HG03439 (cell line): ENCODE results near the gene ADCY3.
"Not testable (repeated sequence)": the region's sequence is repeated elsewhere in the genome, so short reads cannot be mapped to it uniquely, and the experiment has no call there.

Experiments used
- ATAC-seq: cut with Tn5 transposase; IDR thresholded peaks from one replicate; pipeline ENCODE4 v1.9.1; 2021; ENCODE audit warnings: mild to moderate bottlenecking, moderate library complexity; ENCODE audit not compliant: unreplicated experiment

ADCY3 gene

GRCh38 chr2:24853046-24853445 lies 67.0 kb downstream of the ADCY3 start:
- ATAC-seq: no peak

- no peak for ATAC-seq
Measured at GRCh38 chr2:24852431-24853020, 67.5 kb downstream of the ADCY3 start.

- no peak for ATAC-seq
Measured at GRCh38 chr2:24852026-24852425, 68.0 kb downstream of the ADCY3 start.

GRCh38 chr2:24850944-24851343 lies 69.1 kb downstream of the ADCY3 start:
- no peak for ATAC-seq

GRCh38 chr2:24845691-24846090 lies 74.3 kb downstream of the ADCY3 start:
- ATAC-seq: no peak

- no peak for ATAC-seq
Measured at GRCh38 chr2:24844023-24844685, 75.9 kb downstream of the ADCY3 start.

GRCh38 chr2:24843330-24843860 lies 76.6 kb downstream of the ADCY3 start:
- no peak for ATAC-seq

- no peak for ATAC-seq
Measured at GRCh38 chr2:24842081-24843050, 77.7 kb downstream of the ADCY3 start.

GRCh38 chr2:24840962-24841945 lies 78.8 kb downstream of the ADCY3 start:
- no peak for ATAC-seq

- ATAC-seq: no peak
Measured at GRCh38 chr2:24840164-24840869, 79.7 kb downstream of the ADCY3 start.

- no peak for ATAC-seq
Measured at GRCh38 chr2:24839729-24840128, 80.3 kb downstream of the ADCY3 start.

- no peak for ATAC-seq
Measured at GRCh38 chr2:24838541-24838940, 81.5 kb downstream of the ADCY3 start.

GRCh38 chr2:24837996-24838513 lies 82.0 kb downstream of the ADCY3 start:
- ATAC-seq: no peak

GRCh38 chr2:24836706-24837105 lies 83.3 kb downstream of the ADCY3 start:
- ATAC-seq: no peak

- no peak for ATAC-seq
Measured at GRCh38 chr2:24836206-24836605, 83.8 kb downstream of the ADCY3 start.

- ATAC-seq: not testable (repeated sequence)
Measured at GRCh38 chr2:24835411-24835810, 84.6 kb downstream of the ADCY3 start.

GRCh38 chr2:24834733-24835395 lies 85.2 kb downstream of the ADCY3 start:
- no peak for ATAC-seq

GRCh38 chr2:24833821-24834732 lies 86.0 kb downstream of the ADCY3 start:
- no peak for ATAC-seq
